ENCODE data around the gene WDR33. TPM values are rescaled to one million over a fixed set of nuclear protein-coding genes. Genes with fewer than 3 reads are reported as not detected.

WDR33 gene
- total and polyA plus RNA-seq, 2 of the 4 experiments (the other 2 are of a cell fraction): 19.6 to 41.2 TPM

DNA sequence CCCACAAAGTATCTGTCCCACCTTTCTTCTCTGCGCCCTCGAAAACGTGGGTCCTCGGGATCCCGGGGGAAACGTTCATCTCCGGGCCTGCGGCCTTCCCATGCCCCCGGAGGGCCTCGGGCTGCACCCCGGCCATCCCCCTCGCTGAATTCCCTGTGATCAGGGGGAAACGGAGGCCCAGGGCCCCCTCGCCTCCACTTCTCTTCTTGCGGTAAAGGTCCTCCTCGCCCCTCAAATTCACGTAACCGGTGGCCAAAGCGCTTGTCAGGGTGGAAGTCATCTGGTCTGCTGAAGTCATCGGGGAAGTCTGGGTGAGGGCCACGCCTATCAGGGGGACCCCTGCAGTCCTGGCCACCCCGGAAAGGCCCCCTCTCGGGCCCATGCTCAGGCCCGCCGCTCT lies 97.4 kb downstream of the WDR33 start:
- DNase-seq (no peak), ATAC-seq (ENCODE audit: low read depth) (no peak)
- H4K8ac ChIP-seq (ENCODE audit: low read depth in 2 of 2, low read length in 2 of 2): no peak overlapping the region
- H3K27ac ChIP-seq (ENCODE audit: insufficient read depth, low read length): no peak overlapping the region
- no peaks in the 10 kb centered on the region for H3K79me1 ChIP-seq (ENCODE audit: low read depth in 1 of 2, low read length in 2 of 2)
- BruUV-seq (replicated peaks): no TSS peak
- H2BK15ac ChIP-seq (ENCODE audit: low read depth, low read length): no peak overlapping the region
- no peak overlapping the region for H2BK20ac ChIP-seq (ENCODE audit: low read depth, low read length)
- dilution Hi-C loops (cut with HindIII; ENCODE audit: low sequenced_read_pairs, unreplicated experiment) (no loop called here), in situ Hi-C loops (cut with MboI; ENCODE audit: low sequenced_read_pairs) (no loop called here), intact Hi-C loops (cut with micrococcal nuclease) (no loop called here)
- H3K4me1 ChIP-seq (ENCODE audit: control insufficient read depth, insufficient read depth, low read length): no peaks in the 10 kb centered on the region; the same call in 1 of the 2 replicates
- 94% methylated on average over 12 of the region's 25 CpGs; no CpG with 5 or more reads in 1 of the 2 experiments for WGBS, 2 experiments (ENCODE audit: extremely low coverage in 2 of 2, insufficient read length in 1 of 2)
- H4K5ac ChIP-seq (ENCODE audit: low read depth, low read length): no peak overlapping the region
- ChIA-PET CTCF (interaction anchor here (0.5 kb wide), 1 partner anchor 137 kb away, joined by 3 read pairs; no protein-coding TSS in a partner anchor), POLR2A (ENCODE audit: unreplicated experiment) (no interaction called here)
- H2AFZ ChIP-seq (replicated peaks; ENCODE audit: low read length, poor library complexity): no peak overlapping the region
- H3K4me3 ChIP-seq (ENCODE audit: insufficient read depth, low read depth, low read length): no peak overlapping the region
- H2BK5ac ChIP-seq (ENCODE audit: low read depth, low read length, poor library complexity, severe bottlenecking): no peak overlapping the region
- TF ChIP-seq RFX5 (IDR thresholded peaks at IDR 0.05; ENCODE audit: low read depth, low read length) (no peak), FOS (IDR thresholded peaks at IDR 0.05; ENCODE audit: low read depth, low read length) (no peak), BHLHE40 (IDR thresholded peaks at IDR 0.05; ENCODE audit: low read depth, low read length) (no peak), USF2 (IDR thresholded peaks at IDR 0.05; ENCODE audit: low read depth, low read length) (no peak), POLR2A (IDR thresholded peaks at IDR 0.05; ENCODE audit: low read depth, low read length) (no peak), CTCF (conservative IDR thresholded peaks at IDR 0.05; ENCODE audit: low read depth, low read length) (no peak), MAZ (IDR thresholded peaks at IDR 0.05; ENCODE audit: borderline replicate concordance, low read depth, low read length) (no peak), MXI1 (IDR thresholded peaks at IDR 0.05; ENCODE audit: borderline replicate concordance, low read depth, low read length) (no peak), RCOR1 (IDR thresholded peaks at IDR 0.05; ENCODE audit: insufficient replicate concordance, low read length) (no peak), CHD1 (IDR thresholded peaks at IDR 0.05; ENCODE audit: low read depth, low read length) (no peak), NFE2L2 (IDR thresholded peaks at IDR 0.05; ENCODE audit: low read depth, low read length) (no peak), RAD21 (IDR thresholded peaks at IDR 0.05; ENCODE audit: low read length) (no peak), SMC3 (IDR thresholded peaks at IDR 0.05; ENCODE audit: low read depth, low read length) (no peak), CEBPB (IDR thresholded peaks at IDR 0.05; ENCODE audit: low read depth, low read length) (no peak), MAFK (IDR thresholded peaks at IDR 0.05; ENCODE audit: low read depth, low read length) (no peak)
- TF ChIP-seq, protein P1, sequence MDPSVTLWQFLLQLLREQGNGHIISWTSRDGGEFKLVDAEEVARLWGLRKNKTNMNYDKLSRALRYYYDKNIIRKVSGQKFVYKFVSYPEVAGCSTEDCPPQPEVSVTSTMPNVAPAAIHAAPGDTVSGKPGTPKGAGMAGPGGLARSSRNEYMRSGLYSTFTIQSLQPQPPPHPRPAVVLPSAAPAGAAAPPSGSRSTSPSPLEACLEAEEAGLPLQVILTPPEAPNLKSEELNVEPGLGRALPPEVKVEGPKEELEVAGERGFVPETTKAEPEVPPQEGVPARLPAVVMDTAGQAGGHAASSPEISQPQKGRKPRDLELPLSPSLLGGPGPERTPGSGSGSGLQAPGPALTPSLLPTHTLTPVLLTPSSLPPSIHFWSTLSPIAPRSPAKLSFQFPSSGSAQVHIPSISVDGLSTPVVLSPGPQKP (IDR thresholded peaks at IDR 0.05; ENCODE audit: borderline replicate concordance, low read depth, low read length): no peak
- no peak overlapping the region for H3K56ac ChIP-seq (ENCODE audit: extremely low read depth, insufficient read depth, low read length)
- no peak overlapping the region for H3K9ac ChIP-seq (ENCODE audit: low read depth, low read length)
- H3K14ac ChIP-seq (replicated peaks; ENCODE audit: low read depth, low read length): no peak overlapping the region
- peaks cover 25% of the 10 kb centered on the region for H3K36me3 ChIP-seq (ENCODE audit: control insufficient read depth, insufficient read depth, low read length)
- H2BK120ac ChIP-seq (ENCODE audit: low read depth, low read length): no peak overlapping the region
- H3K23ac ChIP-seq (ENCODE audit: low read depth, low read length): no peak overlapping the region
- no peak overlapping the region for H3K18ac ChIP-seq (ENCODE audit: low read depth, low read length)
- H3K9me1 ChIP-seq (ENCODE audit: insufficient read depth, low read length): no peaks in the 10 kb centered on the region
- no peaks in the 10 kb centered on the region for H3K27me3 ChIP-seq (ENCODE audit: control insufficient read depth, insufficient read depth, low read length)
- H3K4me2 ChIP-seq (ENCODE audit: low read depth, low read length): no peak overlapping the region
- H4K91ac ChIP-seq (ENCODE audit: insufficient read depth, low read depth, low read length): no peak overlapping the region
- H2AK9ac ChIP-seq (replicated peaks; ENCODE audit: low read depth, low read length, poor library complexity): no peak overlapping the region
- H4K20me1 ChIP-seq (ENCODE audit: insufficient read depth, low read length): no peaks in the 10 kb centered on the region
- no peak overlapping the region for H2AK5ac ChIP-seq (ENCODE audit: low read depth, low read length)
- H3K4ac ChIP-seq (ENCODE audit: low read depth, low read length): no peak overlapping the region
- H3K9me3 ChIP-seq (ENCODE audit: control insufficient read depth, insufficient read depth, low read length): no peaks in the 10 kb centered on the region
